Mammary epithelial cell (primary cell): ENCODE results near the gene HOXD9.

Source experiments
- CTCF ChIP-seq, 2 donors: IDR thresholded peaks in 1 of 2; conservative IDR thresholded peaks in 1 of 2; 2 replicates each; pipeline ENCODE4 v1.5.1; 2011 to 2012; ENCODE audit warnings: inconsistent platforms in 2 of 2, low read length in 2 of 2, mild to moderate bottlenecking in 2 of 2, control low read depth in 1 of 2, low read depth in 1 of 2; ENCODE audit not compliant: insufficient read depth in 1 of 2; ENCODE audit errors: extremely low read depth in 1 of 2
- EZH2 ChIP-seq: IDR thresholded peaks from 2 replicates; pipeline ENCODE4 v1.6.1; 2012; ENCODE audit warnings: low read length, inconsistent platforms, borderline replicate concordance

DNA sequence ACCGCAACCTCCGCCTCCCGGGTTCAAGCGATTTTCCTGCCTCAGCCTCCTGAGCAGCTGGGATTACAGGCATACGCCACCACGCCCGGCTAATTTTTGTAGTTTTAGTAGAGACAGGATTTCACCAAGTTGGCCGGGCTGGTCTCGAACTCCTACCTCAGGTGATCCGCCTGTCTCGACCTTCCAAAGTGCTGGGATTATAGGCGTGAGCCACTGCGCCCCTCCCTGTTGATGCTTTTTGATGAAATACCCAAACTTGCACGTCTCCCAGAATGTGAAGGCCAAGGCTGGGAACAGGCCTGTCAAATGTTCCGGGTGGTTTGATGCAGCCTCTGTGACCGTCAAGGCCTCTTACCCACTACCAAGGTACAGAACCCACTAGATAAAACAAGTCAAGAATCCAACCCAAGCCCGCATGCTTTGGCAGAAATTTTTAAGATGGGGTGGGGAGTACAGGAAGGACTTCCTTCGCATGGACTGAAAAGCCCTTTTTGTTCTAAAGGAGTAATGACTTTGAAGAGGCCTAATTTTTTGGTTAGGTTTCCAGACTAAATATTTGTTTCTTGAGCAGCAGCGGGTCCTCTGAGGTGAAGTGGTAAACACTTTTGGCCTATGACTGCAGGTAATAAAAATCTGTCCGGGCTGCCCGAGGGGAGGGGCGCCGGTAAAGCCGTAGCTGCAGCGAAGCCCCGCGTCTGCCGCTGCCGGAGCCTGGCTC lies 35.0 kb upstream of the HOXD9 start:
- TF ChIP-seq CTCF (conservative IDR thresholded peaks at IDR 0.05 in 1 of 2, IDR thresholded peaks at IDR 0.05 in 1 of 2; ENCODE audit: extremely low read depth in 1 of 2, insufficient read depth in 1 of 2, low read depth in 1 of 2, low read length in 2 of 2): no peak
- no peak for TF ChIP-seq EZH2
